Activated effector memory CD4-positive, alpha-beta T cell treated with Interleukin-2 at 50 U/mL for 16 hours (primary cell): ENCODE measurements around the gene CCDC142.
"Not testable (repeated sequence)": the region's sequence is repeated elsewhere in the genome, so short reads cannot be mapped to it uniquely, and the experiment has no call there.

ENCODE experiments used
- DNase-seq: peaks from one replicate; pipeline ENCODE4 v3.0.0-alpha.2; 2020

CCDC142 gene

DNA sequence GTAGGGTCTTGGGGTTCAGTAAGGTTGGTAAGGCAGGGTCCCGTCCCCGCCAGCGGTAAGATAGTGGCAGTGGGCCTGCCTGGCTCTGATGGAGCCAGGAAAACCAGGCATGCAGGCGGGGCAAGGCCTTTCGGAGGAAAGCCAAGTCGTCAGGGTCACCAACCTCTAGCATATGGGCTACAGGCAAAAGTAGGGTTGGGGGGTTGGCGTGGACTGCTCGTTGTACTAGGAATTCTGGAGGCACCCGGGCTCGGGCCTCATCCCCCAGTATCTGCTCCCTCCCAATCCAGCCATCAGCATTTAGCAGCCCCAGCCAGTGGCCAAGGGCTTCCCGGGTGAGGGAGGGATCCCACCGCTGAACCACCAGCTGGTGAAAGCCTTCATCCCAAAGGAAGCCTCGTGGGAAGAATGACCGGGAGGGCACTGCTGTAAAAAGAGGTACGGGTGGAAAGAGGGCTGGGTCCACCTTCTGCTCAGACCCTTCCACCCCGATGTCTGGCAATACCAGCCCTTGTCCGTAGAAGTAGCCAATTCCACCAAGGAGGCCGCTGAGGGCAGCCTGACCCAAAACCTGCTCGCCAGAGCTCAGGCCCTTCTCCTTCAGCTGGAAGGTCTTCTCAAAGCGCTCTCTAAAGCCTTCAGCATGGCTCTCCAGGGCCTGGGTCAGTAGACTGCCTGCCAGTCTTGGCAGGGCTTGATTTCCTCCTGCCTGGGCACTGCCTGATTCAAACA is 20.6 kb downstream of the CCDC142 start:
- no peak for DNase-seq

DNA sequence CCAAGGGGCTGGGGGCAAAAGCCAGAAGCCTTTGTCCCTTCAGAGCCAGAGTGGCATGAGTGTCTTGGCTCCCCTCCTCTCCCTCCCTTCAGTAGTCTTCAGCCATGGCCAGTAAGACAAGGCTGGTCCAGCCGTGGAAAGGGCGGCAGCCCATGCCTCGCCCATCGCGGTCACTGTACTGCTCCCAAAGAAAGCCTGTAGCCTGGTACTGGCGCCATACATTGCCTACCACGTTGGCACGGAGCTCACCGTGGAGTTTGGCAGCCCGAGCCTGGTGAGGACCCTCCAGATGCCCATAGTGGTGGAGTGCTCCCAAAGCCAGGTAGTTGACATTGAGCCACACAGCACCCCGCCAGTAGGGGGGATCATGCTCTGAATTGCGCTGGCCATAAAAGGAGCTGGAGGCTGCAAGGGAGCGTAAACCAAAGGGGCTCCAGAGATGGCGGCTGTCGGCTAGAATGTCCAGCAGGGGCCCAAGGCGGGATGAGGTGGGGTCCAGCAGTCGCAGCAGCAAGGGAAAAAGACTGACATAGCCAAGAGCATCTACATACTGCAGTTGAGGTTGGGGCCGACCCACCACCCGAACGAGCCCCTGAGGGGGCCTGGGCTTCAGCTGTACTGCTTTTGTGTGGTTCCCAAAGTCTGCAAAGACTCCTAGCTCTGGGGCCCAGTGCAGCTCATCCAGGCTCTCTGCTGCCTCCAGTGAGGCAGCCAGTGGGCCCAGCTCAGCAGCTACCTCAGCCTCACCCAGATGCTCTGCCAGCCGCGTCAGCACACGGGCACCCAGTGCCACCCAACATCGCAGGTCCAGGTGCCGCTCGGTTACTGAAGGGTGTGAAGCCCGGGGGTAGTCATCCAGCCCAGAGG is 21.4 kb downstream of the CCDC142 start:
- no peak for DNase-seq

DNA sequence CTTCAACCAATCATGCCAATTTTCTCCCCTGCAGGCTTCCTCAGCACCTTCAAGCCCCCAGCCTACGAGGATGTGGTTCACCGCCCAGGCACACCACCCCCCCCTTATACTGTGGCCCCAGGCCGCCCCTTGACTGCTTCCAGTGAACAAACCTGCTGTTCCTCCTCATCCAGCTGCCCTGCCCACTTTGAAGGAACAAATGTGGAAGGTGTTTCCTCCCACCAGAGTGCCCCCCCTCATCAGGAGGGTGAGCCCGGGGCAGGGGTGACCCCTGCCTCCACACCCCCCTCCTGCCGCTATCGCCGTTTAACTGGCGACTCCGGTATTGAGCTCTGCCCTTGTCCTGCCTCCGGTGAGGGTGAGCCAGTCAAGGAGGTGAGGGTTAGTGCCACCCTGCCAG is 22.6 kb downstream of the CCDC142 start:
- not testable (repeated sequence) for DNase-seq

DNA sequence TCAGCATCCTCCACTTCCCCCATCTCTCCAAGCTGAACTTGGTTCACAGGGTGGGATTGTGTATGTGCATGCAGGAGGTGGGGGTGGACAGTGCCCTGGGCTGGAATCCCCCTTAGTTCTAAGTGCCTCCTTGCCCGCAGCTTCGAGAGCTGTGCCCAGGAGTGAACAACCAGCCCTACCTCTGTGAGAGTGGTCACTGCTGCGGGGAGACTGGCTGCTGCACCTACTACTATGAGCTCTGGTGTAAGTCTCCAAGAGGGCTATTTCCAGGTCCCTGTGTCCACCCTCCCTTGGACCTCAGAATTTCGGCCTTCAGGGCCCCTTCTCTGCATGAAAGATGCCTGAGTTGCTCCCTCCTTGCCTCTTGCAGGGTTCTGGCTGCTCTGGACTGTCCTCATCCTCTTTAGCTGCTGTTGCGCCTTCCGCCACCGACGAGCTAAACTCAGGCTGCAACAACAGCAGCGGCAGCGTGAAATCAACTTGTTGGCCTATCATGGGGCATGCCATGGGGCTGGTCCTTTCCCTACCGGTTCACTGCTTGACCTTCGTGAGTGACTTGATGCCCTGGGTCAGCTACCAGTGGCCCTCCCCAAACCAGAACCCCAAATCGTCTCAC is 23.2 kb downstream of the CCDC142 start:
- not testable (repeated sequence) for DNase-seq

DNA sequence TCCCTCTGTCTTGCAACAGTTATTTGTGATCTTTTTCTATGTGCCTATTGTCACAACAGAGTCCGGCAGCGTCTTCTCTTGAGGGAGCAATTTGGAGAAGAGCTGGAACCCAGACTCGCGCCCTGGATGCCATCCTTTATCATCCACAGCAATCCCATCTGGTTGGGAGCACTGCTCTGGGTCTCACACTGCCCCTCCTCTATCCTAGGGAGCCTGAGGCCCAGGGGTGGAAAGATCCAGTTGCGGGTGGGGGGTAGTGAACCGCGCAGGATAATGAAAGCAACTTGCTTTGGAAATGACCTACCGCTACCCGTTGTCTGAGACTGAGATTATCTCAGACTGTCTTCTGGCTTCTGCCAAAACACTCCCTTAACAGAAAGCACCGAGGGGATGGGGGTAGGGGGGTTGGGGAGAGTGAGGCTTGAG is 23.8 kb downstream of the CCDC142 start:
- no peak for DNase-seq

DNA sequence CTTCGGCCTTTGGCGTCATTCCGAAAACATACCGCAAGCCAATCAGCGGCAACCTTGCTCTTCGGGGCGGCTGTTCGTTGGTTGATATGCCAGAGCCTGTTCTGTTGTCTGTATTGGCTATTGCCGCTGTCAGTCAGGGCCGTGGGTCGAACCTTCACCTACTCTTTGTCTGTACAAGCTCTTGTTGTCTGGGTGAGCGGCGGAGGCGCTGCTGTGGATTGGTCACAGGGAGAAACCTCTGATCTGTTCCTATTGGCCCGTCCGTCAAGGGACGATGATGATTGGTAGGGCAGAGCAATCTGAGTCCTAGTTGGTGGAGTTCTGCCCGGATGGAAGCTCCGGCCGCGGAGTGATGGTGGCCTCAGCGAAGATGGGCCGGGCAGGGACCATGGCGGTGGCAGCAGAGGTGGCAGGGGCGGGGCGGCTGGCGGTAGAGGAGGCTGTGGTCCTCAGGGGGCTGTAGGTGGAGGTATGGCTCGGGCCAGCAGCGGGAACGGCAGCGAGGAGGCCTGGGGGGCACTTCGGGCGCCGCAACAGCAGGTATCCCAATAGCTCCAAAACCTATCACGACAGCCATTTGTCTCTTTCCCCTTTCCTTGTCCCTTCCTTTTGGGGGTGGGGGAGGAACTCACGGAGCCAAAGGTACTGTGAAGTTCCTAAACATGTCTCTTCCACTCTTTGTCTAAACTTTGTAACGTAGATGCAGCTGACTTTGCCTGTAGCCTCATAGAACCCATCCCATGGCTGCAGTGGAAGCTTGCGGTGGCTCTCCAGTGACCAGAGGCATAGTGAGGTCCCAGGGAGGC is 24.5 kb downstream of the CCDC142 start, which contains the start of gene WBP1:
Gene WBP1 (plus strand): TSS at position 307 of the 806 bp plus-strand sequence. CDS start 165 bp downstream, at position 472.
- peak; percentile 99 for DNase-seq

DNA sequence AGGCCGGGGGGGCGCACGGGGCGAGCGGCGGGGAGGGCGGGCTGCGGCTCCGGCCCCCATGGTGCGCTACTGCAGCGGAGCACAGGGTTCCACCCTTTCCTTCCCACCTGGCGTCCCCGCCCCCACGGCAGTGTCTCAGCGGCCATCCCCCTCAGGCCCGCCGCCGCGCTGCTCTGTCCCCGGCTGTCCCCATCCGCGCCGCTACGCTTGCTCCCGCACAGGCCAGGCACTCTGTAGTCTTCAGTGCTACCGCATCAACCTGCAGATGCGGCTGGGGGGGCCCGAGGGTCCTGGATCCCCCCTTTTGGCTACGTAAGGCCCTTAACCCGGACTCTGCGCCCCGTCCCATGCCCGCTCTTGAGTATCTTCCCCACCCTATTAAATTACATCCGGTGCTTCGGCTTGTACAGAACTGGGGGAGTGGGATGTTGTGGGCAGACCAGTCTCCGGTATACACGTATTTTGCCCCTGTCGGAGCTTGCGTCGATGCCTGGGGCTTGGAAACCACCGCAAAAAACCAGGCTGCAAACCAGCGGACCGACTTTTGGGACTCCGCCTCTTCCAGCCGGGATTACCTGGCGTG is 25.2 kb downstream of the CCDC142 start:
- peak; percentile 76 for DNase-seq

DNA sequence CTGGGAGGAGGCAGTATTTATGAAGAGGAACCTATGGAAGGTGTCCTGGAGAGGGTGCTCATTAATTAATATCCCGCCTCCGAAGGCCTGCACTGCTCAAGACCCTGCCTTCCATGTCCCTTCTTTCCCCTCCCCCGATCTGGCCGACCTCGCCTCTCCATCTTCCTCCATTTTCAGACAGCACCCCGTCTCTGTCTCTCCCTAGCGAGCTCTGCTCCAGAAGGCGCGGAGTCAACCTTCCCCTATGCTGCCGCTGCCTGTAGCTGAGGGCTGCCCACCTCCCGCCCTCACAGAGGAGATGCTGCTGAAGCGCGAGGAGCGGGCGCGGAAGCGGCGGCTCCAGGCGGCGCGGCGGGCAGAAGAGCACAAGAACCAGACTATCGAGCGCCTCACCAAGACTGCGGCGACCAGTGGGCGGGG is 25.7 kb downstream of the CCDC142 start:
- no peak for DNase-seq

DNA sequence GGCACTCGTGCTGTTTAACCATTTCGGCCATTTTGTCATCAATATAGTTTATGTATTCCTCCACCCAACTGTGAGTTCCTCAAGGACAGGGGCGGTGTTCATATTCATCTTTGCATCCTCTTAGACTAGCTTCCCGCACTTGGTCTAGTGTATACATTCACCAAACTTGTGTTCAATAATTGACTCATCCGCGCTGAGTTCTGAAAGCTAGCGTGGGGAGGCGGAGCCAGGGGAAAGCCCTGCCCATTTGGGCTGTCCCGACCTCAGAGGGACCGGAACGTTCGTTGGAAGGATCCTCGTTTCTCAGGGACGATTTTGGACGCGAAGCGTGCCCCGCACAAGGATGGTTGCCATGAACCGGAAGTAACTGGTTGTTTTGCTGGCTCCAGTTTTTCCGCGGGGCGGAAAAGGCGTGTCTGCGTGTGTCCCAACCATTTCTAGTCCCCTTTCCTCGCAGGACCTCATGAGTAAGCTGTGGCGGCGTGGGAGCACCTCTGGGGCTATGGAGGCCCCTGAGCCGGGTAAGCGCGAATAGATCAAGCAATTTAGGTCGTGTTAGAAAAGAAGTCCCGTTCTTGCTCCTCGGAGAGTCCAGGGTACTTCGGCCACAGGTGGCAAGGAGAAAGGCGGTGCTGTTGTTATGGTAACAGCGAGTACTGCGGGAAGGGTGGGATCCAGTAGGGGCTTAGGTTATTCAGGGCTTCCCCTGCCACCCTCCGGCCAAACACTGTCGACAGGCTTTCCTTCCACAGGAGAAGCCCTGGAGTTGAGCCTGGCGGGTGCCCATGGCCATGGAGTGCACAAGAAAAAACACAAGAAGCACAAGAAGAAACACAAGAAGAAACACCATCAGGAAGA is 27.9 kb downstream of the CCDC142 start, which contains the start of gene INO80B:
Gene INO80B (plus strand): TSS at position 434 of the 858 bp plus-strand sequence. CDS start 30 bp downstream, at position 464.
- DNase-seq, result peak; percentile 96

DNA sequence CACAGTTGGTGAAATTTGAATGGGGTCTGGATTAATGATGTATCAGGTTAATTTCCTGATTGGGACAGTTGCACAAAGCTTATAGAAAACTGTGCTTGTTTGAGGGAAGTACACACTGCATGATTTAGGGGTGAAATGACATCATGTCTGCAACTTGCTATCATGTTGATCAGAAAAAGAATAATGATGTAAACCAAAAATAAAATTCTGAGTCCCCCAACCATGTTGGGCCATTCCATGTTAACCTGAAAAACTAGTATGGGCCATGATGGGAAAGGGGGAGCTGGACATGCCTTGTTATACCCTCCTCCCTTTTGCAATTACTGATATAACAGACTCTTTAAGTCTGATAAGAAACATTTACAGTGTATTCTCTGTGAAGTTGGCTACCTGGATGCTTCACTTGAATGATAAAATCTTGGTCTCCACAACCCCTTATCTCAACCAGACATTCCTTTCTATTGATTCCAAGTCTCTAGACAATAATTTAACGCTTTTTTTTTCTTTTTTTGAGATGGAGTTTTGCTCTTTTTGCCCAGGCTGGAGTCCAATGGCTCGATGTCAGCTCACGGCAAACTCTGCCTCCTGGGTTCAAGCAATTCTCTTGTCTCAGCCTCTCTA is 32.1 kb downstream of the CCDC142 start:
- DNase-seq, result no peak

DNA sequence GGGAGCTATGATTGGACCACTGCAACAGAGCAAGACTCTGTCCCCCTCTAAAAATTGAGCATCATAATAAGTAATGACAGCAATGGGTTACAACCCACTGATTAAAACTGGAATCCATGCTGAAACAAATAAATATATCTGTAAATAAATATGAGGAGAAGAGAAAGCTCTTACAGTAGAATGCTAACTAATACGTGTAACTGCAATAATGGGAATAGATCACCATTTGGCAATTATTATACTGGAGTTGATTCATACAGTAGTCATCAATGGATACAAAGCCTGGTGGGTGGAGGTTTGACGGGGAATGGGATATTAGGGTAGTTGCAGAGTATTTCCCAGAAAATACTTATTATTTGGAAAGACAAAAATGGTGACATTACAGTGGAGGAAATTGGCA is 34.0 kb downstream of the CCDC142 start:
- DNase-seq, result no peak

DNA sequence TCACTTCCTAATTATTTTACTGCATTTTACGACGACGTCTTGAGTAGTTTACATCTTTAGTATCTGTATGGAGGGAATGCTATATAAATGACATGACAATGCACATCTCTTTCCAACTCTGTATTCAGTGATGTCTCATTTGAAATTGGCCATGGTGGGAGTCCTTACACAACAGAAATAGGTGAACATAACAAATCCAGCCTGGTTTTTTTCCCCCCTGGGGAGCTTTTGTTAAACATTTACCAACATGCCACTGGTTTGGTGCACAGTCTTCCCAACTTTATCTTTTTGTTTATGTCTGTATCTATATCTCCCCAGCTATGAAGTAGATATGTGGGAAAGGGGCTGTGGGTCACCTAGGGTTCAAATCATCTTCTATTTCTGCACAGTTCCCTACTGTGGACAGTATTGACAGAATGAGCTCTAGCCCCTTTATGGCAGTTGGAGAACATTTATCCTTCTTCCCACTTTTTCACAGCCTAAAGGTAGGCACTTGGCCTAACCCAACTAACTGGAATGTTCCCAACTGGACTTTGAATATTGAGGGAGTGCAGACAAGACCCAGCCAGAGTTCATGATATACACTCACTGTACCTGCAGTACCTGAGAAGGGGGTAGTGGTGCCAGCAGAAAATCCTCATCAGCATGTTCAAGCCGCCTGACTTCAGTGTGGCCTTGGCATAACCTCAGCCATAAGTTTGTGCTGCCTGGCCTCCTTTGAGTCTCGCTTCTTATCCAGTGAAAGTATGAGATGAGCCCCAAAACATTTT is 35.4 kb downstream of the CCDC142 start:
- no peak for DNase-seq

DNA sequence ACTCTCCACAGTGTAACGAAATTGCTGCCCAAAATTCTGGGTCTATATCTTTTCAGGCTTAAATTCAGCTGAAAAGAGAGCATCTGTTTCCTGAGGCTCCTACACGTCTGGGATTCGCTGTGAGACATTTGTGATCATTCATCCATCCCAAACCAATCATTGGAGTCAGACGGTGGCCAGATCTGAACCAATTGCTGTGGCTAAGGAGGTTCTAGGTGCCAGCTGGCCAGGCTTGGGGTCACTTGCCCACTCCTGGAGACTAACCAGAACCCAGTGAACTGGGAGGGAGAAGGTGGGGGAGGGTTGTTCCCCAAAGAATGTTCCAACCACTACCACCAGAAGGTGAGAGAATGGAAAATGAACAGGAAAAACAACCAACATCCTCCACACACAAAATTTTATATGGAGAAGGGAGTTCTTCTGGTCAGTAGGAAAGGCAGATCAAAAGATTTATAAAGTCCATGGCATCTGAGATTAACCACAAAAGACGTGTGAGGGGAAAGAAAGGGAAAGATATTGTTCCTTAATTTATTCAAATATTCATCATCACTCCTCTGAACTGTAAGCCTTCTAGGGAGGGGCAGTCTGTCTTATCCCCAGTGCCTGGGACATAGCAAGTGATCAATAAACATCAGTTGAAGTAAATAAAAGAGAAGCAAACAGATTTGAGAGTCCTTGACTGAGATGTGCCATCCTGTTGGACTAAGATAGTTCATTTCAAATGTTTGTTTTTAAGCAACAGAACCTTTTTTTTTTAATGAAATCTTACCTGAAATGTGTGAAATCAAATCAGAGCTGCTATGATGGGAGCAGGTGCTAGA is 38.1 kb downstream of the CCDC142 start:
- DNase-seq, result no peak

DNA sequence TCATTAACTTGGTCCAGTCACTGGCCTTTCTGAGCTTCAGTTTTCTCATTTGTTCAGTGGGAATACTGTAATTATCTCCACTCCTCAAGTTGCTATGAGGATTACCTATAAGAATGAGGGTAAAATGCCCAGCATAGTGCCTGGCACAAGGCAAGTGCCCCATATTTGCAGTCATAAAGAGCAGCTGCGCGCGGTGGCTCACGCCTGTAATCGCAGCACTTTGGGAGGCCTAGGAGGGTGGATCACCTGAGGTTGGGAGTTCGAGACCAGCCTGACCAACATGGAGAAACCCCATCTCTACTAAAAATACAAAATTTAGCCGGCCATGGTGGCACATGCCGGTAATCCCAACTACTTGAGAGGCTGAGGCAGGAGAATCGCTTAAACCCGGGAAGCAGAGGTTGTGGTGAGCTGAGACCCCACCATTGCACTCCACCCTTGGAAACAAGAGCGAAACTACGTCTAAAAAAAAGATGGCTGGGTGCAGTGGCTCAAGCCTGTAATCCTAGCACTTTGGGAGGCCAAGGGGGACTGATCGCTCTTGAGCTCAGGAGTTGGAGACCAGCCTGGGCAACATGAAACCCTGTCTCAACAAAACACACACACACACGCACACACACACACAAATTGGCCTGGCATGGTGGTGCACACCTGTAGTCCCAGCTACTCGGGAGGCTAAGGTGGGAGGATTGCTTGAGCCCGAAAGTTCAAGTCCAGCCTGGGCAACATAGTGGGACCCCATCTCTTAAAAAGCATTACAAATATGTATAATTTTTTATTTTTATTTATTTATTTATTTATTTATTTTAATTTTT is 40.1 kb downstream of the CCDC142 start:
- DNase-seq, result not testable (repeated sequence)

DNA sequence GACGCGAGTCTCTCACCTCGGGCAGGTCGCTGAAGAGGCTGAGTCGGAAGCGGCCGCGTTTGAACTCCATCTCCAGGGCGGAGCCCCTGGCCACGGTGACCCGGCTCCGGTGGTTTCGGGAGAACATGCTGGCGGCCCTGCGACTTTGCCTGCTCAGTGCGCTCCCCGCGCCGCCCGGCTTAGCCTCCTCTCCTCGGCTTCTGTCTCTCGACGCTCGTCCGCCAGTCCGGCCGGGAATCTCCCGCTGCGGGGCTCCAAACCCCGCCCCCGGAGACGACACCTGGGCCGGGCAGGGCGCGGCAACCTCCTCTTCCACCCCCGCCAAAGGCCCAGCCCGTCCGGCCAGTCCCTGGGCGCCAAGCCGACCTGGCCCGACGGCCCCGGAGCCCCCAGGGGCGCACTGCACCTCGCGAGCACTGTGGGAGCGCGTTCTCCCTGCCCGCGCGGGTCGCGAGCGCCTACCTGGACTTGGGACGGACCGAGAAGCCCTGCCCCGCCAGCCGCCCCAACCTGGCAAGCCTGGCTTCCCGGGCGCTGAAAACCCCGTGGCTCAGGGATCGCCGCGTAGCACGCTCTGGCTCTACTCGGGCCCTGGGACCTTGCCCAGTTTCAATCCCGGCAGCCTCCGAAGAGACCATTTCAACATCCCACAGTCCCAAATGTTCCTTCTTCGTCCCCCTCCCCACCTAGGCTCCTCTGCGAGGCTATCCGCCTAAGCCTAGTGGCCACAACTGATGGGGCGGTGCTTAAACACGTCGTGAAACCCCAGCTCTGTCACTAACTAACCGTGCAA is 40.9 kb downstream of the CCDC142 start, which contains the start of gene RTKN:
Gene RTKN (minus strand): TSS at position 248 of the 793 bp plus-strand sequence. CDS start 121 bp downstream, at position 127.
- no peak for DNase-seq

DNA sequence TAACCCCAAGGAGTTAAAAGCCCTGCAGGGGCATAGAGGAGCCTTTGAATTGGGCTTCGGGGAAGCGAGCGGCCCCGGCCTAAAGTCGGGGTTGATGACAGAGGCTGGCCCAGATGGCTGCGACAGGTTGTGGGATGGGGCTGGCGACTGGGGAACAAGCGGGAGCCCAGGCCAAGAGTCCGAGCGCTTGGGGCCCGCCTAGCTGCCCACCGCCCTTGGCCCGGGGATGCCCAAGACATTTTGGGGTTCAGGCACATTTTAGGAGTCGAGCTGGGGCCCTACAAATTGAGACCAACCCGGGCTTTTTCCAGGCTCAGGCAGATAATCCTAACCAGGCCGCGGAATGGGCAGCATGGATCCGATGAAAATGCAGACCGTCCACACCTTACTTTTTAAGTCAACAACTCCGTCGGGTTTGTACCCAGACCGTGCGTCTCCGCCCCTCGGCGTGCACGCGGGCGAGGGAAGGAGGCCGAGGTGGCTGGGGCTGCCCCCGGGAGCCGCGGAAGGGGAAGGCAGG is 41.6 kb downstream of the CCDC142 start:
- DNase-seq, result no peak
